Caco-2 (cell line): ENCODE results near the gene MMP17. TPM values are rescaled to one million over a fixed set of nuclear protein-coding genes. Genes with fewer than 3 reads are reported as not detected.
"Not testable (repeated sequence)": the region's sequence is repeated elsewhere in the genome, so short reads cannot be mapped to it uniquely, and the experiment has no call there.

Experiments
- BruUV-seq: library from RNA; stranded (reverse); fragments of 400-500 nt; replicated peaks from 2 replicates; lab custom pipeline; 2021; lab: Mats Ljungman, UMichigan
- CTCF ChIA-PET: fragments of 300-600 bp; sonication (Branson Sonifier 250); formaldehyde crosslinking; loops from one replicate; lab custom pipeline; 2022; ENCODE audit warnings: antibody characterized with exemption; lab: Charles Lee
- POLR2A ChIA-PET: fragments of 300-600 bp; sonication (Branson Sonifier 250); formaldehyde crosslinking; loops from one replicate; lab custom pipeline; 2022; ENCODE audit warnings: antibody characterized with exemption; lab: Charles Lee
- DNase-seq, 2 experiments: peaks; one replicate each; pipeline versions ENCODE4 v3.0.0 to v3.0.0-alpha.2; 2020 to 2022
- H3K27me3 ChIP-seq: replicated peaks from 2 replicates; pipeline ENCODE4 v1.6.0; 2011; ENCODE audit warnings: low read length; ENCODE audit not compliant: control insufficient read depth, insufficient read depth
- H3K36me3 ChIP-seq: 2 replicates; pipeline ENCODE4 v1.5.1; 2011; ENCODE audit warnings: low read length; ENCODE audit not compliant: control insufficient read depth, insufficient read depth
- H3K4me1 ChIP-seq: fragments of 250-450 bp; sonication (Bioruptor Pico); 2 replicates; pipeline ENCODE4 v1.5.1; 2020; ENCODE audit warnings: mild to moderate bottlenecking
- H3K4me3 ChIP-seq: 2 replicates; pipeline ENCODE4 v1.5.1; 2011; ENCODE audit warnings: low read depth, mild to moderate bottlenecking, control low read depth, low read length
- H3K9me3 ChIP-seq: fragments of 250-450 bp; sonication (Bioruptor Pico); 2 replicates; pipeline ENCODE4 v1.5.1; 2020; ENCODE audit warnings: mild to moderate bottlenecking, moderate library complexity
- H3K27ac Mint-ChIP-seq: one replicate; pipeline ENCODE4 v1.8.0; 2022; ENCODE audit warnings: mixed read lengths; ENCODE audit not compliant: unreplicated experiment
- H3K27me3 Mint-ChIP-seq: one replicate; pipeline ENCODE4 v1.8.0; 2022; ENCODE audit warnings: mixed read lengths; ENCODE audit not compliant: insufficient read depth, unreplicated experiment
- H3K36me3 Mint-ChIP-seq: one replicate; pipeline ENCODE4 v1.8.0; 2022; ENCODE audit warnings: mild to moderate bottlenecking, mixed read lengths; ENCODE audit not compliant: insufficient read depth, unreplicated experiment
- H3K4me1 Mint-ChIP-seq: one replicate; pipeline ENCODE4 v1.8.0; 2022; ENCODE audit warnings: low read depth, mixed read lengths; ENCODE audit not compliant: unreplicated experiment
- H3K4me3 Mint-ChIP-seq: one replicate; pipeline ENCODE4 v1.8.0; 2022; ENCODE audit warnings: mild to moderate bottlenecking, moderate library complexity, mixed read lengths; ENCODE audit not compliant: unreplicated experiment
- H3K9me3 Mint-ChIP-seq: one replicate; pipeline ENCODE4 v1.8.0; 2022; ENCODE audit warnings: mixed read lengths; ENCODE audit not compliant: unreplicated experiment
- CTCF ChIP-seq, 2 experiments: fragments of 200-600 bp in 1 of 2; IDR thresholded peaks; 1 replicate in 1 of 2; 2 replicates in 1 of 2; pipeline versions ENCODE4 v1.5.1 to v1.8.0; 2011 to 2022; ENCODE audit warnings: antibody characterized with exemption in 1 of 2, control low read depth in 1 of 2, inconsistent platforms in 1 of 2, low read depth in 1 of 2, low read length in 1 of 2, mild to moderate bottlenecking in 1 of 2, moderate library complexity in 1 of 2; ENCODE audit not compliant: insufficient read depth in 1 of 2, severe bottlenecking in 1 of 2, unreplicated experiment in 1 of 2
- intact Hi-C: fragments of 100-400 bp; cut with micrococcal nuclease; formaldehyde crosslinking; loops from one replicate; pipeline ENCODE4 v1.10.0; 2022; ENCODE audit not compliant: unreplicated experiment
- total RNA-seq: library from RNA; stranded (reverse); gene quantifications from 2 replicates; pipeline ENCODE4 v1.2.3, GENCODE V29; 2022

Gene MMP17
- total RNA-seq, 1 experiment from 2014 or later, result 4.6 TPM

GRCh38 chr12:131872154-131873051, 44.2 kb downstream of the MMP17 start:
- Histone ChIP-seq H3K27me3 (no peaks in the 10 kb centered on the region), H3K4me3 (no peak overlapping the region), H3K4me1 (peaks cover 11% of the 10 kb centered on the region), H3K9me3 (no peaks in the 10 kb centered on the region), H3K36me3 (no peaks in the 10 kb centered on the region)
- intact Hi-C loops, result no loop called here
- ChIA-PET POLR2A (no interaction called here), CTCF (no interaction called here)
- no peak overlapping the region for H3K27ac Mint-ChIP-seq
- TF ChIP-seq CTCF (IDR thresholded peaks at IDR 0.05; ENCODE audit: insufficient read depth in 1 of 2, low read depth in 1 of 2, low read length in 1 of 2, severe bottlenecking in 1 of 2, unreplicated experiment in 1 of 2), result no peak
- no peaks in the 10 kb centered on the region for H3K27me3 Mint-ChIP-seq
- peaks cover 6% of the 10 kb centered on the region for H3K4me1 Mint-ChIP-seq
- DNase-seq, result peak; percentile 60 to 77
- no peak overlapping the region for H3K4me3 Mint-ChIP-seq
- peaks cover 13% of the 10 kb centered on the region for H3K36me3 Mint-ChIP-seq
- no TSS peak for BruUV-seq
- H3K9me3 Mint-ChIP-seq, result no peaks in the 10 kb centered on the region

- BruUV-seq, result no TSS peak
- no peaks in the 10 kb centered on the region for H3K9me3 ChIP-seq
- ChIA-PET POLR2A (interaction anchor here (0.6 kb wide), 1 partner anchor 13 kb away, joined by 4 read pairs; no protein-coding TSS in a partner anchor), CTCF (no interaction called here)
- Mint-ChIP-seq H3K27ac (no peak overlapping the region), H3K27me3 (no peaks in the 10 kb centered on the region), H3K36me3 (peaks cover 13% of the 10 kb centered on the region), H3K9me3 (no peaks in the 10 kb centered on the region), H3K4me3 (no peak overlapping the region), H3K4me1 (peaks cover 6% of the 10 kb centered on the region)
- H3K27me3 ChIP-seq, result no peaks in the 10 kb centered on the region
- DNase-seq, result no peak
- intact Hi-C loops, result no loop called here
- H3K4me1 ChIP-seq, result peaks cover 11% of the 10 kb centered on the region
- no peaks in the 10 kb centered on the region for H3K36me3 ChIP-seq
- no peak for TF ChIP-seq CTCF (IDR thresholded peaks at IDR 0.05; ENCODE audit: insufficient read depth in 1 of 2, low read depth in 1 of 2, low read length in 1 of 2, severe bottlenecking in 1 of 2, unreplicated experiment in 1 of 2)
- no peak overlapping the region for H3K4me3 ChIP-seq
Measured at GRCh38 chr12:131873293-131873692, 45.1 kb downstream of the MMP17 start.

- H3K4me3 Mint-ChIP-seq, DNase-seq, BruUV-seq, POLR2A ChIA-PET, CTCF ChIA-PET, H3K9me3 ChIP-seq, intact Hi-C loops, H3K9me3 Mint-ChIP-seq, H3K4me3 ChIP-seq, H3K36me3 ChIP-seq, H3K4me1 Mint-ChIP-seq, H3K27ac Mint-ChIP-seq, H3K4me1 ChIP-seq, H3K27me3 Mint-ChIP-seq, H3K27me3 ChIP-seq: not testable (repeated sequence)
- H3K36me3 Mint-ChIP-seq, result peaks cover 11% of the 10 kb centered on the region
Measured at GRCh38 chr12:131874972-131875371, 46.8 kb downstream of the MMP17 start.

GRCh38 chr12:131877216-131877615, 49.0 kb downstream of the MMP17 start:
- BruUV-seq, H3K4me3 Mint-ChIP-seq, H3K36me3 Mint-ChIP-seq, POLR2A ChIA-PET, H3K27ac Mint-ChIP-seq, H3K9me3 Mint-ChIP-seq, H3K4me1 Mint-ChIP-seq, H3K4me3 ChIP-seq, H3K4me1 ChIP-seq, H3K27me3 Mint-ChIP-seq, DNase-seq, H3K36me3 ChIP-seq, intact Hi-C loops, CTCF ChIA-PET, H3K27me3 ChIP-seq, H3K9me3 ChIP-seq: not testable (repeated sequence)

- H3K27me3 Mint-ChIP-seq, CTCF ChIA-PET, H3K36me3 Mint-ChIP-seq, intact Hi-C loops, H3K27me3 ChIP-seq, H3K4me3 ChIP-seq, H3K4me1 Mint-ChIP-seq, POLR2A ChIA-PET, H3K27ac Mint-ChIP-seq, H3K9me3 ChIP-seq, H3K4me3 Mint-ChIP-seq, DNase-seq, H3K4me1 ChIP-seq, H3K9me3 Mint-ChIP-seq, BruUV-seq, H3K36me3 ChIP-seq: not testable (repeated sequence)
Measured at GRCh38 chr12:131878436-131878835, 50.2 kb downstream of the MMP17 start.
